ENCODE measurements around the gene LYSET.
"Not testable (repeated sequence)": the region's sequence is repeated elsewhere in the genome, so short reads cannot be mapped to it uniquely, and the experiment has no call there.

The LYSET gene

DNA sequence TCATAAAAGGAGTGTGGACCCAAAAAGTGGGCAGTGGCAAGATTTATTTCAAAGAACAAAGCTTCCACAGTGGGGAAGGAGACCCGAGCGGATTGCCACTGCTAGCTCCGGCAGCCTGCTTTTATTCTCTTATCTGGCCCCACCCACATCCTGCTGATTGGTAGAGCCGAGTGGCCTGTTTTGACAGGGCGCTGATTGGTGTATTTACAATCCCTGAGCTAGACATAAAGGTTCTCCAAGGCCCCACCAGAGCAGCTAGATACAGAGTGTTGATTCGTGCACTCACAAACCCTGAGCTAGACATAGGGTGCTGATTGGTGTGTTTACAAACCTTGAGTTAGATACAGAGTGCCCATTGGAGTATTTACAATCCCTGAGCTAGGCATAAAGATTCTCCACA lies 15.5 kb upstream of the LYSET start:
- DNase-seq, result not testable (repeated sequence)

GRCh38 chr14:93170141-93170540 lies 15.0 kb upstream of the LYSET start:
- DNase-seq, result not testable (repeated sequence)

DNA sequence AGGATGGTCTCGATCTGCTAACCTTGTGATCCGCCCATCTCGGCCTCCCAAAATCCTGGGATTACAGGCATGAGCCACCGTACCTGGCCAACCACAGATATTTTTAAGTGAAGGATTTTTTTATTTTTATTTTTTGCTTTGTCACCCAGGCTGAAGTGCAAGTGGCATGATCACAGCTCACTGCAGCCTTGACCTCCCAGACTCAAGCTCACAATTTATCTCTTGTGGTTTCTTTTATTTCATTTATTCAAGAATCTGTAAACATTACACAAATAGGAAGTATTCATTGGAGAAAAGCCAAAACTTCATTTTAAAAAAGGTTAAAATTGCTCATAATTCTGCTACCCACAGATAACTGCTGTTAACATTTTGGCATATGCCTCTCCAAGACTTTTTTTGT lies 13.7 kb upstream of the LYSET start:
- no peak for DNase-seq

- no peak for DNase-seq
Observed at GRCh38 chr14:93173943-93174395, 11.1 kb upstream of the LYSET start.

DNA sequence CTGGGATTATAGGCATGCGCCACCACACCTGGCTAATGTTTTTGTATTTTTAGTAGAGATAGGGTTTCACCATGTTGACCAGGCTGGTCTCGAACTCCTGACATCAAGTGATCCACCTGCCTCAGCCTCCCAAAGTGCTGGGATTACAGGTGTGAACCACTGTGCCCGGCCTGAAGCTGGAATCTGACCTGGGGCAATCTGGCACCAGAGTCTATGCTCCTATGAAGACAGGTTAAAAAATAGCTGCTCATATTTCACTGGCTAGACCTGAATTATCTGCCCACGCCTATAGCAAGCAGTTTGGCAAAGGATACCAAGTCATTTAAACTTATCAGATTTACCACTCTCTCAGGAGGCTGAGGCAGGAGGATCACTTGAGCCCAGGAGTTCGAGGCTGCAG lies 10.4 kb upstream of the LYSET start:
- not testable (repeated sequence) for DNase-seq

- DNase-seq, result no peak
Observed at GRCh38 chr14:93175492-93175891, 9.6 kb upstream of the LYSET start.

GRCh38 chr14:93183596-93184317 lies 1.4 kb upstream of the LYSET start:
- DNase-seq, result no peak

DNA sequence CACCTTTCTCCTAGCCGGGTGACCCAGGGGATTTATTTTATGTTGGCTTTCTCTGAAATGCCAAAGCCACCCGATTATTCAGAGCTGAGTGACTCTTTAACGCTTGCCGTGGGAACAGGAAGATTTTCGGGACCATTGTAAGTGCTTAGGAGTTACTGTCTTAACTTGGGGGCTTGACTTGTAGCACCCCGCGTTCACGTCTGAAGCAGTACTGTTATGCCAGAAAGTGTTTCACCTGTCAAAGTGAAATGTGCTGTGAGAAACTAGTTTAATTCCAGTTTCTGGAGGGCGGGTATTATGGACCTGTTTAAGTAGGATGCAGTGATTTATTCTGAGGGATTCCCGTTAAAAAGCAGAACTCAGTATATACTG lies 218 bp downstream of the LYSET start:
- DNase-seq, result no peak

- DNase-seq, result no peak
Observed at GRCh38 chr14:93186466-93186865, 1.3 kb downstream of the LYSET start.

- no peak for DNase-seq
Observed at GRCh38 chr14:93186956-93187355, 1.8 kb downstream of the LYSET start.

- no peak for DNase-seq
Observed at GRCh38 chr14:93195316-93195999, 10.3 kb downstream of the LYSET start.

- no peak for DNase-seq
Observed at GRCh38 chr14:93199031-93199430, 13.9 kb downstream of the LYSET start.

DNA sequence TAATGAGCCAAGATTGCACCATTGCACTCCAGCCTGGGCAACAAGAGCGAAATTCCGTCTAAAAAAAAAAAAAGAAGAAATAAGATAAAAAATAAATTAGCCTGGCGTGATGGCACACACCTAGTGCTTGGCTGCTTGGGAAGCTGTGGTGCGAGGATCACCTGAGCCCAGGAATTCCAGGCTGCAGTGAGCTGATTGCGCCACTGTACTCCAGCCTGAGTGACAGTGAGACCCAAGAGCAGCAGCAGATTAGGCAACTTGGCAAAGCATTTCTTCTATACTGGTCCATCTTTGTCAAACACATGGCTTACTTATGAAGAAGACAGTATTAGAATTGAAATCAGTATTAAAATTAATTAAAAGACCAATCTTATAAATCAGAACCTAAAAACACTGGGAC lies 15.4 kb downstream of the LYSET start:
- DNase-seq, result no peak

- no peak for DNase-seq
Observed at GRCh38 chr14:93201155-93201704, 16.1 kb downstream of the LYSET start.

DNA sequence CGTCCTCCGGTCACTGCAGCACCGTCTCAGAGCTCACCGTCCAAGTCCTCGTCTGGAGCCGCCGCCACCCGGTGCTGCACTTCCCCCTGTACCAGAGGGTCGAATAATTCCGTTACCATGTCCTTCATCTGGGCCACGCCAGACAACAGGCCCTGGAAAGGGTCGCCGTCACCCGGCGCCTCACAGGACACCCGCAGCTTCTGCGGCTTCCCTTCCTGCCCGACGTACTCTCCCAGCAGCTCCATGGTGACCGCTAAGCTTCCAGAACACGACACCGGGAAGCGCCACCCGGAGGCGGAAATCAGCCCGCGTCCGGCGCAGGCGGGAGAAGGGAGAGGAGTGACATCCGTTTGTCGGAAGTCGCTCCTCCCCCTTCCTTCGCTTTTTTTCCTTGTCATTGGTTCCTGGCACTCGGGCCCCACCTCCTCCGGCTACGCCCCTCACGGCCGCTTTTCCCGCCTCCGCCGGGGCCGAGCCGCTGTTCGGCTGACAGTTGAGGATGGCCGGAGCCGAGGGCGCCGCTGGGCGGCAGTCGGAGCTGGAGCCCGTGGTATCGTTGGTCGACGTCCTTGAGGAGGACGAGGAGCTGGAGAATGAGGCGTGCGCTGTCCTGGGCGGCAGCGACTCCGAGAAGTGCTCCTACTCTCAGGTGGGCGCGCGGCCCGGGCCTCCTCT lies 21.8 kb downstream of the LYSET start, which contains the start of the genes GON7 and UBR7:
Gene GON7, minus strand, starts transcription at position 273 of the 675 bp plus-strand sequence. Its CDS starts 28 bp downstream, at position 245.
Gene UBR7, plus strand, starts transcription at position 464 of the 675 bp plus-strand sequence. Its CDS starts 36 bp downstream, at position 500.
- peak; percentile 98 for DNase-seq

- peak; percentile 83 for DNase-seq
Observed at GRCh38 chr14:93207468-93208308, 22.6 kb downstream of the LYSET start.

- no peak for DNase-seq
Observed at GRCh38 chr14:93212432-93212831, 27.3 kb downstream of the LYSET start.

- DNase-seq, result no peak
Observed at GRCh38 chr14:93214598-93214997, 29.5 kb downstream of the LYSET start.

- no peak for DNase-seq
Observed at GRCh38 chr14:93219103-93219726, 34.1 kb downstream of the LYSET start.

DNA sequence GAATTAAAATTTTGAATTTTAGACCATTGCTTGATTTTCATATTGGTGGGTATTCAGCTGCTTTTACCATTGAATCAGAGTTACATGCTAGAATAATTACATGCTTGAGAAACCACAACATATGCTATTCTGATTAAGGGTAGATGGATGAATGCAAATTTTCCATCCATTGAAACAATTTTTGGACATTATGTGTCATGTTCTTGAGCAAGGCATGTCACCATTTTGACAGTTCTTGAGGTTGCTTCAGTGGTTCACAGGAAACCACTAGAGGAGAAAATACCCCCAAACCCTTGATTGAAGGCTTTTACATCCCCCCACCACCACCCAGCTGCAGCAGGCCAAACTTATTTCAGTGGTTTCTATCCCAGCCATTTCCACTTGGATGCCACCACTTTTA lies 35.4 kb downstream of the LYSET start:
- DNase-seq, result no peak

DNA sequence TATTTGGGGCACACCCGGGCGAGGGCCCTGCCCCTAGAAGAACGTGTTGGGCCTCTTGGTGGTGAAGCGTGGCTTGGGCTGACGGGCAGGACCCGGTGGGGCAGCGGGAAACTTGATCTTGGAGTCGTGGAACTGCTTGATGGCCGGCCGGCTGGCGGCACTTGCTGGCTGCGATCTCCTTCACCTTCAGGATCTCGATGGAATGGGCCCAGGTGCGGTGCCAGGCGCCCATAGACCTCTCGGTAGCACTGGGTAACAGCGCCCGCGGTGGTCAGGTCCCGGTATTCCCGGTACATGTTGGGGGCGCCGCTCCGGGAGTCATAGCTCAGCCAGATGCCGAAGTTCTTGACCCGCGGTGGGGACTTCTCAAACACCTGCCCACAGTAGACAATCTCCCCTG lies 38.4 kb downstream of the LYSET start:
- no peak for DNase-seq

DNA sequence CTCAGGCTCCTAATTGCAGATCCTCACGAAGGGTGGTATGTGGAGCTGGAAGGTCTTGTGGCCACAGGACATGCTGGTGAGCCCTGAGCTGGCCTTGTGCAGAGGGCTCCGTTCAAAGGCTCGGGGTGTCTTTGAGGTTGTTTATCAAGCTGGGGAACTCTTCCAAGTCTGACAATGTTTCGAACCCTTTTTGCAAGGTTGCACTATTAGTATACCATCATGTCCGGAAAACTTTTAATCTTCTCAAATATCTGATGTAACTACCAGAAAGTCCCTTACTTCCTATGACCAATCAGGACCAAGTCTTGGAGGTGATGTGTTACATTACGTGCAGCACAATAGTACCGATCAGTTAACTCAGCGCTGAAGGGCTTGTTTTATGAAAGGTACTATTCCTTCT lies 43.4 kb downstream of the LYSET start:
- DNase-seq, result no peak
